Smooth muscle cell (in vitro differentiated cells): ENCODE measurements around the gene HOXA7. TPM values are rescaled to one million over a fixed set of nuclear protein-coding genes. Genes with fewer than 3 reads are reported as not detected.

Source experiments
- DNase-seq: peaks from one replicate; lab custom pipeline; 2025; ENCODE audit not compliant: unreplicated experiment; lab: John Stamatoyannopoulos, UW
- H2AFZ ChIP-seq: fragments of 200-600 bp; sonication (generic); 2 replicates; pipeline ENCODE4 v1.6.0; 2016; ENCODE audit warnings: antibody characterized with exemption, low read depth, mild to moderate bottlenecking
- H3F3A ChIP-seq: fragments of 200-600 bp; sonication (generic); 2 replicates; pipeline ENCODE4 v1.6.0; 2017; ENCODE audit warnings: antibody characterized with exemption, low read depth
- H3K27ac ChIP-seq: fragments of 200-600 bp; sonication (generic); 2 replicates; pipeline ENCODE4 v1.5.1; 2016; ENCODE audit warnings: low read depth, mild to moderate bottlenecking
- H3K27me3 ChIP-seq: fragments of 200-600 bp; sonication (generic); 2 replicates; pipeline ENCODE4 v1.6.1; 2016; ENCODE audit warnings: low read depth, mild to moderate bottlenecking
- H3K36me3 ChIP-seq: fragments of 200-600 bp; sonication (generic); 2 replicates; pipeline ENCODE4 v1.5.1; 2016; ENCODE audit warnings: low read depth
- H3K4me1 ChIP-seq: fragments of 200-600 bp; sonication (generic); 2 replicates; pipeline ENCODE4 v1.5.1; 2016; ENCODE audit warnings: low read depth
- H3K4me2 ChIP-seq: fragments of 200-600 bp; sonication (generic); 2 replicates; pipeline ENCODE4 v1.6.0; 2016; ENCODE audit warnings: mild to moderate bottlenecking
- H3K4me3 ChIP-seq: fragments of 200-600 bp; sonication (generic); 2 replicates; pipeline ENCODE4 v1.5.1; 2016; ENCODE audit warnings: mild to moderate bottlenecking
- H3K79me2 ChIP-seq: fragments of 200-600 bp; sonication (generic); 2 replicates; pipeline ENCODE4 v1.6.0; 2016; ENCODE audit warnings: low read depth, mild to moderate bottlenecking
- H3K9ac ChIP-seq: fragments of 200-600 bp; sonication (generic); 2 replicates; pipeline ENCODE4 v1.6.0; 2016; ENCODE audit warnings: low read depth
- H3K9me3 ChIP-seq: fragments of 200-600 bp; sonication (generic); replicated peaks from 2 replicates; pipeline ENCODE4 v1.5.1; 2016; ENCODE audit warnings: low read depth
- H4K20me1 ChIP-seq: fragments of 200-600 bp; sonication (generic); 2 replicates; pipeline ENCODE4 v1.6.0; 2016; ENCODE audit warnings: low read depth
- WGBS: methylation state at CpG from one replicate; pipeline ENCODE4 v1.1.7; 2016; ENCODE audit warnings: low lambda C conversion rate; 5-methylcytosine and 5-hydroxymethylcytosine counted together
- polyA plus RNA-seq: library from polyadenylated mRNA; unstranded; fragments of >200 nt; fragmentation: Nextera tagmentation; extraction: Ambion mirVana; gene quantifications from 2 replicates; pipeline ENCODE4 v1.2.1, GENCODE V29; 2016
- total RNA-seq: library from RNA; depleted of rRNA; stranded (reverse); fragments of >200 nt; gene quantifications from 2 replicates; pipeline ENCODE4 v1.2.3, GENCODE V29; 2014
- TF ChIP-seq, protein P1 (sequence below): fragments of 200-600 bp; sonication (generic); IDR thresholded peaks from 2 replicates; pipeline ENCODE4 v1.5.1; 2017; ENCODE audit warnings: borderline replicate concordance, mild to moderate bottlenecking, antibody characterized with exemption; ENCODE audit not compliant: insufficient read depth, poor library complexity, severe bottlenecking

The HOXA7 gene
- total and polyA plus RNA-seq, 2 experiments from 2014 or later, result 0.72 to 1.2 TPM

GRCh38 chr7:27179503-27180430 is 23.3 kb upstream of the HOXA7 start:
- H3K4me3 ChIP-seq, result peak overlapping the region; percentile 67
- no peaks in the 10 kb centered on the region for H3F3A ChIP-seq
- peak overlapping the region; percentile 89 for H3K4me2 ChIP-seq
- WGBS, result 4% methylated on average over 56 of the region's 56 CpGs
- peaks cover 24% of the 10 kb centered on the region for H4K20me1 ChIP-seq
- no peaks in the 10 kb centered on the region for H3K27me3 ChIP-seq
- H2AFZ ChIP-seq, result peak overlapping the region; percentile 74
- peak; percentile 71 for DNase-seq
- H3K27ac ChIP-seq, result peak overlapping the region; percentile 95
- peaks cover 80% of the 10 kb centered on the region for H3K79me2 ChIP-seq
- no peaks in the 10 kb centered on the region for H3K36me3 ChIP-seq
- TF ChIP-seq, protein P1, sequence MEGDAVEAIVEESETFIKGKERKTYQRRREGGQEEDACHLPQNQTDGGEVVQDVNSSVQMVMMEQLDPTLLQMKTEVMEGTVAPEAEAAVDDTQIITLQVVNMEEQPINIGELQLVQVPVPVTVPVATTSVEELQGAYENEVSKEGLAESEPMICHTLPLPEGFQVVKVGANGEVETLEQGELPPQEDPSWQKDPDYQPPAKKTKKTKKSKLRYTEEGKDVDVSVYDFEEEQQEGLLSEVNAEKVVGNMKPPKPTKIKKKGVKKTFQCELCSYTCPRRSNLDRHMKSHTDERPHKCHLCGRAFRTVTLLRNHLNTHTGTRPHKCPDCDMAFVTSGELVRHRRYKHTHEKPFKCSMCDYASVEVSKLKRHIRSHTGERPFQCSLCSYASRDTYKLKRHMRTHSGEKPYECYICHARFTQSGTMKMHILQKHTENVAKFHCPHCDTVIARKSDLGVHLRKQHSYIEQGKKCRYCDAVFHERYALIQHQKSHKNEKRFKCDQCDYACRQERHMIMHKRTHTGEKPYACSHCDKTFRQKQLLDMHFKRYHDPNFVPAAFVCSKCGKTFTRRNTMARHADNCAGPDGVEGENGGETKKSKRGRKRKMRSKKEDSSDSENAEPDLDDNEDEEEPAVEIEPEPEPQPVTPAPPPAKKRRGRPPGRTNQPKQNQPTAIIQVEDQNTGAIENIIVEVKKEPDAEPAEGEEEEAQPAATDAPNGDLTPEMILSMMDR, result peak; percentile 87
- H3K9me3 ChIP-seq, result no peaks in the 10 kb centered on the region
- H3K9ac ChIP-seq, result peak overlapping the region; percentile 75
- peaks cover 7% of the 10 kb centered on the region for H3K4me1 ChIP-seq

DNA sequence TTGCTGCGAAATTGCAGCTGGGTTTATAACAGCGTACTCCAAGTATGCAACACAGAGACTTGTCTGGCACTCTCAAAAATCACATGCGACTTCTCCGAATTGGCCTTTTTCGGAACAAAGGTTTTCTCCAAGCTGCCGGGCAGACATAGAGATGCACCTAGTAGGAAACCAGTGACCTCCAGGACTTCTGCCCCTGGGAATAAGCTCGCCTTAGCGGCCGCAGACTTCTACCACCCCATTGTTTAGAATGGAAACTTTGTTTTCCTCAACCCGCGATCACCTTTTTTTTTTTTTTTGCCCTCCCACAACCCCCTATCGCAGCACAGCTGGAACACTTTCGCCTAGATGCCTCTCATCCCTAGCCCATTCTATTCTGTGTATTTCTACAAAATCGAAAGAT is 22.6 kb upstream of the HOXA7 start:
- Histone ChIP-seq H4K20me1 (peaks cover 24% of the 10 kb centered on the region), H3K4me1 (peaks cover 7% of the 10 kb centered on the region), H3K27me3 (no peaks in the 10 kb centered on the region), H3K9me3 (no peaks in the 10 kb centered on the region), H3K4me2 (peak overlapping the region; percentile 89), H3K36me3 (no peaks in the 10 kb centered on the region), H3K4me3 (peak overlapping the region; percentile 67), H3K9ac (peak overlapping the region; percentile 75), H3K79me2 (peaks cover 80% of the 10 kb centered on the region), H3K27ac (peak overlapping the region; percentile 95), H2AFZ (peak overlapping the region; percentile 74), H3F3A (no peaks in the 10 kb centered on the region)
- 17% methylated on average over 14 of the region's 14 CpGs for WGBS
- TF ChIP-seq, protein P1, result no peak
- no peak for DNase-seq

- WGBS, result 41% methylated on average over 6 of the region's 6 CpGs
These were observed 21.9 kb upstream of the HOXA7 start for GRCh38 chr7:27178366-27178765.

More at GRCh38 chr7:27178366-27178765, 21.9 kb upstream of the HOXA7 start:
- Histone ChIP-seq H3K79me2 (peaks cover 80% of the 10 kb centered on the region), H3K9me3 (no peaks in the 10 kb centered on the region), H3F3A (no peaks in the 10 kb centered on the region), H3K9ac (peak overlapping the region; percentile 75), H3K4me2 (peak overlapping the region; percentile 89), H2AFZ (no peak overlapping the region), H3K4me3 (peak overlapping the region; percentile 67), H4K20me1 (peaks cover 23% of the 10 kb centered on the region), H3K36me3 (no peaks in the 10 kb centered on the region), H3K4me1 (peaks cover 7% of the 10 kb centered on the region), H3K27ac (peak overlapping the region; percentile 95), H3K27me3 (no peaks in the 10 kb centered on the region)
- DNase-seq, result no peak
- TF ChIP-seq, protein P1, result no peak
